ENCODE results near the gene B3GNT5. TPM values are rescaled to one million over a fixed set of nuclear protein-coding genes. Genes with fewer than 3 reads are reported as not detected.

Gene B3GNT5
- total RNA-seq, 2 donors from 2014 or later, result 10.5 to 18.0 TPM

- Histone ChIP-seq H3K27me3 (ENCODE audit: control insufficient read depth, insufficient read depth, low read length, poor library complexity, severe bottlenecking) (no peaks in the 10 kb centered on the region), H3K9ac (ENCODE audit: extremely low read depth, low read length, poor library complexity, severe bottlenecking) (no peak overlapping the region), H3K9me3 (ENCODE audit: control insufficient read depth, low read length) (no peaks in the 10 kb centered on the region), H3K27ac (ENCODE audit: low read depth, low read length) (no peak overlapping the region), H3K4me3 (ENCODE audit: low read length) (no peak overlapping the region), H3K4me1 (ENCODE audit: control insufficient read depth, insufficient read depth, low read length) (peaks cover 28% of the 10 kb centered on the region), H3K36me3 (ENCODE audit: control insufficient read depth, insufficient read depth, low read length) (peaks cover 77% of the 10 kb centered on the region)
- Mint-ChIP-seq H3K27ac (no peak overlapping the region), H3K4me3 (no peak overlapping the region), H3K4me1 (peaks cover 30% of the 10 kb centered on the region), H3K9me3 (no peaks in the 10 kb centered on the region), H3K36me3 (ENCODE audit: low read depth) (peaks cover 37% of the 10 kb centered on the region), H3K27me3 (ENCODE audit: insufficient read depth) (no peaks in the 10 kb centered on the region)
- WGBS, 2 experiments (ENCODE audit: insufficient coverage in 1 of 2, insufficient read length in 1 of 2), result 53 to 63% methylated on average over 5 of the region's 5 CpGs
- no peak for TF ChIP-seq CTCF (conservative IDR thresholded peaks at IDR 0.05)
- DNase-seq, result no peak
Observed at GRCh38 chr3:183268366-183268765, 15.3 kb downstream of the B3GNT5 start.

- no peak overlapping the region for H3K4me3 ChIP-seq (ENCODE audit: low read length)
- no peak overlapping the region for H3K9ac ChIP-seq (ENCODE audit: extremely low read depth, low read length, poor library complexity, severe bottlenecking)
- Mint-ChIP-seq H3K4me1 (peaks cover 30% of the 10 kb centered on the region), H3K36me3 (ENCODE audit: low read depth) (peaks cover 42% of the 10 kb centered on the region), H3K9me3 (no peaks in the 10 kb centered on the region), H3K27ac (no peak overlapping the region), H3K27me3 (ENCODE audit: insufficient read depth) (no peaks in the 10 kb centered on the region), H3K4me3 (no peak overlapping the region)
- no peaks in the 10 kb centered on the region for H3K9me3 ChIP-seq (ENCODE audit: control insufficient read depth, low read length)
- peaks cover 82% of the 10 kb centered on the region for H3K36me3 ChIP-seq (ENCODE audit: control insufficient read depth, insufficient read depth, low read length)
- no peak for DNase-seq
- no peaks in the 10 kb centered on the region for H3K27me3 ChIP-seq (ENCODE audit: control insufficient read depth, insufficient read depth, low read length, poor library complexity, severe bottlenecking)
- 88 to 97% methylated on average over 10 to 12 of the region's 13 CpGs for WGBS, 2 experiments (ENCODE audit: insufficient coverage in 1 of 2, insufficient read length in 1 of 2)
- H3K27ac ChIP-seq (ENCODE audit: low read depth, low read length), result no peak overlapping the region
- H3K4me1 ChIP-seq (ENCODE audit: control insufficient read depth, insufficient read depth, low read length), result peaks cover 20% of the 10 kb centered on the region
- no peak for TF ChIP-seq CTCF (conservative IDR thresholded peaks at IDR 0.05)
Observed at GRCh38 chr3:183269345-183269744, 16.3 kb downstream of the B3GNT5 start.

- Mint-ChIP-seq H3K4me1 (peaks cover 30% of the 10 kb centered on the region), H3K27me3 (ENCODE audit: insufficient read depth) (no peaks in the 10 kb centered on the region), H3K27ac (no peak overlapping the region), H3K36me3 (ENCODE audit: low read depth) (peaks cover 50% of the 10 kb centered on the region), H3K9me3 (no peaks in the 10 kb centered on the region), H3K4me3 (no peak overlapping the region)
- Histone ChIP-seq H3K9ac (ENCODE audit: extremely low read depth, low read length, poor library complexity, severe bottlenecking) (no peak overlapping the region), H3K4me1 (ENCODE audit: control insufficient read depth, insufficient read depth, low read length) (peaks cover 13% of the 10 kb centered on the region), H3K9me3 (ENCODE audit: control insufficient read depth, low read length) (no peaks in the 10 kb centered on the region), H3K27ac (ENCODE audit: low read depth, low read length) (no peak overlapping the region), H3K27me3 (ENCODE audit: control insufficient read depth, insufficient read depth, low read length, poor library complexity, severe bottlenecking) (no peaks in the 10 kb centered on the region), H3K36me3 (ENCODE audit: control insufficient read depth, insufficient read depth, low read length) (peaks cover 92% of the 10 kb centered on the region), H3K4me3 (ENCODE audit: low read length) (no peak overlapping the region)
- TF ChIP-seq CTCF (conservative IDR thresholded peaks at IDR 0.05), result no peak
- WGBS, 2 experiments (ENCODE audit: insufficient coverage in 1 of 2, insufficient read length in 1 of 2), result 95 to 97% methylated on average over 7 of the region's 7 CpGs
- DNase-seq, result no peak
Observed at GRCh38 chr3:183270344-183270743, 17.3 kb downstream of the B3GNT5 start.

Data from endodermal cell (in vitro differentiated cells).